NCI-H510A (cell line): ENCODE data around the gene MVB12B.
"Not testable (repeated sequence)": the region's sequence is repeated elsewhere in the genome, so short reads cannot be mapped to it uniquely, and the experiment has no call there.

ENCODE experiments used
- DNase-seq: peaks from one replicate; lab custom pipeline; 2025; lab: John Stamatoyannopoulos, UW

Gene MVB12B, protein sequence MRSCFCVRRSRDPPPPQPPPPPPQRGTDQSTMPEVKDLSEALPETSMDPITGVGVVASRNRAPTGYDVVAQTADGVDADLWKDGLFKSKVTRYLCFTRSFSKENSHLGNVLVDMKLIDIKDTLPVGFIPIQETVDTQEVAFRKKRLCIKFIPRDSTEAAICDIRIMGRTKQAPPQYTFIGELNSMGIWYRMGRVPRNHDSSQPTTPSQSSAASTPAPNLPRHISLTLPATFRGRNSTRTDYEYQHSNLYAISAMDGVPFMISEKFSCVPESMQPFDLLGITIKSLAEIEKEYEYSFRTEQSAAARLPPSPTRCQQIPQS

DNA sequence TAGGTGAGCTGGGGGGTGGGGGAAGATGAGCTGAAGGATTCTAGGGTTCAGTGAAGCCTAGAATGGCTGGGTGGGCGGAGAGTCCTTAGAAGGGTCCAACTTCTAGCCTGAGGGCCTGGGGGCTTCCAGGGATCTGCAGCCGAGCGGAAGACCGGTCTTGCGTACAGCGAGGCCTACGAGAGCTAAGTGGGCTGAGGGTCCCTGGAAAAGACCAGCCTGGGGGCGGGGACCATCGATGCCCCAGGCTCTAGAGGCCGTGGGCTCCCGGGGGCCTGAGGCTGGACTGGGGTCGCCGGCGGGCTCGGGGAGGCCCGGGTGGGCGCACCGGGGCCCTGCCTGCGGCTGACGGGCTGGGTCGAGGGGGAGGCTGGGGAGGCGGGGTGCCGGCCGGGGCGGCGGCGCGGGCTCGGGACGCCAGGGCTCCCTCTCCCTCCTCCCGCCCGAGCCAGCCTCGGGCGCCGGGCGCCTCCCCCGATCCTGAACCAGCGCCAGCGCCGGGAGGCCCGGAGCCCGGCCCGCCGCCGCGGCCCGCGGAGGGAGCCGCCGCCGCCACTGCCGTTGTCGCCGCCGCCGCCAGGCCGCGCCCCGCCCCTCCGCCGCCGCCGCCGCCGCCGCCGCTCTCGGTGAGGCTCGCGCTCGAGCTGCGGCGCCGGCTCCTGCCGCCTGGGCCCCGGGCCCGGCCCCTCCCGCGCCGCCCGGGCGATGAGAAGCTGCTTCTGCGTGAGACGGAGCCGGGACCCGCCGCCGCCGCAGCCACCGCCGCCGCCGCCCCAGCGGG, at the start of gene MVB12B:
Gene MVB12B (plus strand): TSS at position 602 of the 778 bp plus-strand sequence. CDS start 101 bp downstream, at position 703.
- no peak for DNase-seq

DNA sequence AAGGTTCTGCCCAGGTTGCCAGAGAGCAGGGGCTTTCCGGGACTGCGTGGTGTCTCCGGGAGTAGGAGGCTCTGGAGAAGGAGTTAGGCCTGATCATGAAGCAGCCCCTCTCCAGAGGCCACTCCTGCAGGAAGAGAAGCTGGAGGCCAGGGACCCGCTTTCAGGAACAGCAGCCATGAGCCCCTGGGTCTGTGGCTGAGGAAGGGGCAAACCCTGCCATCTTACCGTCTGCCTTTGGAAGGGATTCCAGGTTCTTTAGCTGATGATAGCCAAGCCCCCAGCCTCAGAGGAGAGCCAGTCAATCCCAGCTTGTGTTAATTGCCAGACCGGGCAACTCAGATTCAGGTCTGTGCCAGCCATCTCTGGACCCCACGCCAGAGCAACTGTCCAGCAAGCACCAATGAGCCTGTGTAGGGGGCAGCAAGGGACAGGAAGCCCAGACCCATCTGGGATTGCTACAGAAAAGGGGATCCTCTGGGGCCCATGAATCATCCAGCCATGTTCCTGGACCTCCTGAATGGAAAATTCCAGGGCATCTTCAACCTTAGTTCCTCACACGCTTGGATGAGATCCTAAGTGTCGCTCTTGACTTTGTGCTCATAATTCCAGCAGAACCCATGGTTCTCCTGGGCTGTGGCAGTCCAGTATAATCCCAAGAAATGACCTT, 42.7 kb upstream of the MVB12B start:
- no peak for DNase-seq

DNA sequence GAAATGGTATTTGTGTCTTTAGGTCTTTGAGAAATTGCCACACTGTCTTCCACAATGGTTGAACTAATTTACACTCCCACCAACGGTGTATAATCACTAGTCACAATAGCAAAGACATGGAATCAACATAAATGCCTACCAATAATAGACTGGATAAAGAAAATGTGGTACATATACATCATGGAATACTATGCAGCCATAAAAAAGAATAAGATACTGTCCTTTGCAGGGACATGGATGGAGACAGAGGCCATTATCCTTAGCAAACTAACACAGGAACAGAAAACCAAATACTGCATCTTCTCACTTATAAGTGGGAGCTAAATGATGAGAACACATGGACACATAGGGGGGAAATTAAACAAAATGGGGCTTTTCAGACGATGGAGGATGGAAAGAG, 41.0 kb upstream of the MVB12B start:
- DNase-seq: not testable (repeated sequence)

DNA sequence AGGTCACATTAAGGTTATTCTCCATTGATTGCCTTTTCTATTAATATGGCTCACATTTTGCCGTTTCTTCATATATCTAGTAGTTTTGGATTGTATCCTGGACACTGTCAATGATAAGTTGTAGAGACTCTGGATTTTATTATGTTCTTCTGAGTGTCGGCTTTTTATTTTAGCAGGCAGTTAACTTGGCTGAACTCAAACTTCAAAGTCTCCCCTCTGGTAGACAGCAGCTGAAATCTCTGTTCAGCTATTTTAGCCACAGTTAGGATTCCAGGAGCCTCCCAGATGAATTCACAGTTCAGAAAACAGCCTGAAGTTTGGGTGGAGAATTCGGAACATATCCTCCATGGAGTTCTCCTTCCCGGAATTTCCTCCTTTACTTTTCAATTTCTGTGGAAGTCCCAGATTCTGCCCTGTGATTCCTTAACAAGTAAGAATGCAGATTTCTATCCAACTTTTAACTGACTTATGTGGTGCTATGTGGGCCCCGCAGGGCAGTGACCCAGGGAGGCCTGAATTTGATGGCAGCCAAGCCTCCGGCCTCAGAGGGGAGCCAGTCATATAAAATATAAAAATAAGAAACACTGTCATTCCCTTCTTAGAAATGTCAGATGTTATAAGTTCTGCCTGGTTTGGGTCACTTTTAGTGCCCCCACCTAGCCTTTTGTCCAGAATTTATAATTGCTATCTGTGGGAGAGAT, 39.3 kb upstream of the MVB12B start:
- no peak for DNase-seq

DNA sequence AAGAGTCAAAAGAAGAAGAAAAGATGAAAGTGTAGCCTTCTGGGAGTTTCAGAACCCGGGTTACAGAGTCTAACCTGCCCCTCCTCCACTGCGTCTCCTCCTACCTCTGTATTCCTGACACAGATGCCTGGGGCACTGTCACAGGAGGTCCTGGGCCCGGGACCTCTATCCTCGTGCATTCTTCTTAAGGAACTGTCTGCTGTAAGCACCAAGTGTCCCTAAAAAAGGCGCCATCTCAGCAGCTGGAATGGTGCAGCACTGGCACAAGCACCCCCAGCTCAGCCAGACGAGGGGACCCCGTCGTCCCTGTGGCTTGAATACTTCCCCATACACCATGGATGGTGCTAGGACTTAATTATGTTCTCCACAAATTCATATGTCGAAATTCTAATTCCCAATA, 35.8 kb upstream of the MVB12B start:
- DNase-seq: no peak

DNA sequence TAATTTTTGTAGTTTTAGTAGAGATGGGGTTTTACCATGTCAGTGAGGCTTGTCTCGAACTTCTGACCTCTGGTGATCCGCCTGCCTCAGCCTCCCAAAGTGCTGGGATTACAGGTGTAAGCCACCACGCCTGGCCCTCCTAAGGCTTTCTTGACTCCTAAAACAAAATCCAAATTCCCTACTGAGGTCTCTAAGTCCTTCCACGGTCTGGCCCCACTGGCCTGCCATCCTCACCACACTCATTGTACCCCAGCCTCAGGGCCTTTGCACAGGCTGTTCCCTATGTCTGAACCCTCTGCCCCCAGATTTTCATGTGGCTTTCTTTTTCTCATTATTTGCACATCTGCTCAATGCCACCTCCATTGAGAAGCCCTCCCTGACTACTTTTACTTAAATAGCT, 34.7 kb upstream of the MVB12B start:
- DNase-seq: no peak

DNA sequence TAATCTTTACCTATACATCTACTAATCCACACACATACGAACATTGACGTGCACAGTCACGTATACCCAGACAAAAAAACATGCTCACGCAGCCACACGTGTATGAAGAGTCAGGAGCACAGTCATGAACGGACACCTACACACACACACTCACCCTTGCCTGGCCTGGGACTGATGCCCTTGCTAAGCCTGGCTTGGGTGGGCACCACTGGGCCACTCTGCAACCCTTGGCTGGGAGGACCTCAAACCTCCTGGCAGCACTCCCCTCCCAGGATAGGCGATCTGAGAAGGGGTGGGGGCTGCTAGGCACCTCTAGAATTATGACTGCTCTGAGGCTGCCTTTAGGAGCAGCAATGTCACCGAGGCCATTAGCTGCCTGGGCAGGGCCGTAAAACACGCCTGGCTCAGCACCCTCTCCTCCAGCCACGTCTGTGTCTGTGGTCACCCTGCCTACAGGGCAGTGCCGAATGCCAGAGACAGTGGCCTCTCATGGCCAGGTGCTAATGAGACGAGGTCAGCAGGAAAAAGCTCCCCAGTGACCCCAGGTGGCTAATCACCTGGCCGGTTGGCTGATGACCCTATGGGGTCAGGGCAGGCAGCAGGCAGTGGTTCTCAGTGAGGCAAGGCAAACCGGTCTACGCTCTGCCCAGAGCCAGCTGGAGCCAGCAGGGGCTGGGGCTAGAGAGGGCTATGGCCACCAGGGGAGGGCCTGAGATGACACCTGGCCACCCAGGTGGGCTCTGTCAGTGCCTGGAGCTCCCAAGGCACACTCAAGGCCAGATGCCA, 33.7 kb upstream of the MVB12B start:
- DNase-seq: no peak

DNA sequence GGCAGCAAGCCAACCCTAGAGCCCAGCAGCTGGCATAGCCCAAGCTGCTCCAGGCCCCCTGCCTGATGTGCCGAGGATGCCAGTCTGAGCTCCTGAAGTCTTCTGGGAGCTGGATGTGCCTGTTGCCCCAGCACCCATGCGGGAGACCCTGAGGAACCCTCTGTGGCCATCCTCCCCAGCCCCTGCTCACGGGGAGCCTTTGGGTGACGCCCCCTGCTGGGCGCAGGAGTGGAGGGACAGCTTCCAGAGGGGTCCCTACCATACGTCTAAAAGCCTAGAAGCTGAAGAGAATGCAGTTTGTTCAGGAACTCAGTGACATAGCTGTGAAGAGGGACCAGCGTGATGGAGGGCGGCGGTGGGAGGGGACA, 33.1 kb upstream of the MVB12B start:
- DNase-seq: no peak

DNA sequence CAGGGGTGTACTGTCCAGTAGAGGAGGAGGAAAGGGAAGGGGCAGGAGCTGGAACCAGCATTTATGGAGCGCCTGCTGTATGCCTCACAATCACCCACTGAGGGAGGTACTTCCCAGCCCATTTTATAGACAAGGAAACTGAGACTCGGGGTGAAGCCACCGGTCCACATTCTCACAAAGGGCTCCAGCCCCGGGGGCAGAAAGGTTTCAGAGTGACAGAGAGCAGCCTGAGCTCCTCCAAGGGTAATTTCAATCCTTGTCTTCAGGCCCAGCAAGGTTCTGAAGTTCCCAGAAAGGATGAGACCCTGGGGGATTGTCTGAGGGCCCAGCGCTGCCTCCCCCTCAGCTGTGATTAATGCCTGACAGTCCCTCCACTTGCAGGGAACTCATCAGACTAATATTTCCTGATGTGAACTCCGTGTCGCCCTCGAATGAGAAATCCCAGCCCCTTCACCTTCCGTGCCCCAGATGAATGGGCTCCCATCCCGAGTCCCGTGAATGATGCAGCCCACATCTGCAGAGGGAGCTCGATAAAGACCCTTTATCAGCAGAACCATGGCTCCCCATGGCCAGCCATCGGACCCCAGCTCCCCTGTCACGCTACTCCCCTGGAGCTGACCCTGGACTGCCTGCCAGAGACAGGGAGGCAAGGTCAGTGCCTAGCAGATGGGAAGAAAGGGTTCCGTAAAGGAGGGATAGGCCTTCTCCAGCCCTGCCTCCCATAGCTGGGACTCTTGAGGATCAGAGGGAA, 32.1 kb upstream of the MVB12B start:
- DNase-seq: no peak

DNA sequence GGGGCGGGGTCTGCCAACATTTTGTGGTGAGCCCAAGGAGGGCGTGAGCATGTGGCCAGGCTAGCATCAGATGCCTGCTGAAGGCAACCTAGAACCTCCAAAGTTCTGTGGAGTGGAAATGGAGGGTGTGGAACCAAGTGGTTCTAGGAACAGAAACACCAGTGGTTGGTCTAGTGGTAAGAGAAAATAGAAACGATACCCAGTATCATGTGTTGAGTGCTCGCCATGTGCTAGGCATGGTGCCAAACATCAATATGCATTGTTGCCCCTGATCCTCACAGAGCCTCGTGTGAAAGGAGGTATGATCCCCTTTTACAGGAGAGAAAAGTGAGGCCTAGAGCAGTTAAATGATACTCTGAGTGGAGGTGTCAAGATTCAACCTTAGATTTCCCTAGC, 31.5 kb upstream of the MVB12B start:
- no peak for DNase-seq

DNA sequence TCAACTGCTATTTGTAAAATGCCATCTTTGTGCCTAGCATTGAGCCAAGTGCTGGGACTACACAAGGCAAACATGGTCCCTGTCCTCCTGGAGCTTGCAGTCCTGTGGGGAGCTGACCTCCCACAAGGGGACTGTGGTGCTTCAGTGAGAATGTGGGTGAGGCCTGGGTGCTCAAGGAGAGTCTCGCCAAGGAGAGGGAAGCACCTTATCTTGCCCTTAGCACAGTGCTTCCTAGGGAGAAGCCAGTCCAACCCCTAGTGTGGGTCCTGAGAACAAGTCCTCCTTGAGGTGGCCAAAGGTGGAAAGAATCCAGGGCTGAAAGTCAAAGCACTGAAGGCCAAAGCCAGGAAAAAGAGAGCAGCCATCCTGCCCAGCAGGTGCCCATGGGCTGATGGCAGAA, 31.1 kb upstream of the MVB12B start:
- no peak for DNase-seq

DNA sequence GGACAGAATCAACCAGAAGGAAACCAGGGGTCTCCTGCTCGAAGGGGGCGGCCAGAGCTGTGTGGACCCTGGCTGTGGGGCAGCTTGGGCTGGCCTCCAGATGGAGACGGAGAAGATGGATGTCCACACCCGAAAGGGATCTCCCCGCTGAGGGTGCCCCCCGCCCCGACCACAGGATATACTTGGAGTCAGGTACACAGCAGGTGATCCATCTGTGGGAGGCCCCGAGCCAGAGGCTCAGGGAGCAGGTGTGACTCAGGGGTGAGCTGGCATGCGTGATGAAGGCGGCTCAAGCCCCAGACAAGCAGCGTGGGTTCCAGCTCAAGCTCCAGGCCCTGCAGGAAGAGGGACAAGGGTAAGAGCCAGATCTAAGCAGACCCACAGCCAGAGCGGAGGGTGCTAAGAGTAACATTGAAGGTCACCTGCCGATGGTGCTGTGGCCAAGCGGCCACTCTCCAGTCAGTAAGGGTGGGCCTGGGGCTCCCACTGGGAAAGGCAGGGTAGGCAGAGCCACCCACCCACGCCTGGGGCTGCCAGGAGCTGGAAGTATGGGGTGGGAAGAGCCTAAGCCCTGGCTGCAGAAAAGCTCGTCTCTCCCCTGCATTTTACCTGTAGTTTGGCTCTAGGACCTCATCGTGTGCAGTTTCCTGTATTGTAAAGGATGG, 30.6 kb upstream of the MVB12B start:
- DNase-seq: no peak

DNA sequence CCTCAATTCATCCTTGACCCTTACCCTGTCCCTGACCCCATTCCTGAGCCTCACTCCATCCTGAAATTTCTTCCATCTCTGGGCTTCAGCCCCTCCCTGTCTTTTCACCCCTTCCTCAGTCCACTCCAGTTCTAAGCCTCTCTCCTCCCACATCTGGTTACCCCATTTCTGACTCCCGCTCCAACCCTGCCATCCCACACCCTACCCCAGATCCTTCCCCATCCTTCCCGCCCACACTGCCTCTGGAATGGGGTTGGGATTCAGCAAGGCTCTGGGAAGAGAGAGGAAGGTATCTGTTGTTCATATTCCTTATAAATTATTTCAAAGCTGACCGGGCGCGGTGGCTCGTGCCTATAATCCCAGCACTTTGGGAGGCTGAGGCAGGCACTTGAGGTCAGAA, 29.9 kb upstream of the MVB12B start:
- DNase-seq: no peak

DNA sequence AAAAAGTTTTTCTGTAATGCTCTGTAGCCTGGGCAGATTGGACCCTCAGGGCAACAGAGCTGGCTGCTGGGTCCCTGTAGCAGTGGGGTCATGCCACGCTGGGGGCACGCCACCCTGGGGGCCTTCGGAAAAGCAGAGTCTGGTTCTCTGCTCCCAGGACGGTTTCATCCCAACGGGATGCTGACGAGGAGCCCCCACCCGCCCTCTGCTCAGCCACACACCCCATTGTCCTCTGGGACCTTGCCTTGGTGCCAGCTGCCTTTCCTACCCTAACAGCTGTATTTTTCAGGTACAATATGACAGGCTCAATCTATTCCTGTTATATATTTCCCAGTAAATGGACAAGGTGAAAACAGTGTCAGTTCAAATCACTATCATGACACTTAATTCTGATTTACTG, 29.0 kb upstream of the MVB12B start:
- no peak for DNase-seq

DNA sequence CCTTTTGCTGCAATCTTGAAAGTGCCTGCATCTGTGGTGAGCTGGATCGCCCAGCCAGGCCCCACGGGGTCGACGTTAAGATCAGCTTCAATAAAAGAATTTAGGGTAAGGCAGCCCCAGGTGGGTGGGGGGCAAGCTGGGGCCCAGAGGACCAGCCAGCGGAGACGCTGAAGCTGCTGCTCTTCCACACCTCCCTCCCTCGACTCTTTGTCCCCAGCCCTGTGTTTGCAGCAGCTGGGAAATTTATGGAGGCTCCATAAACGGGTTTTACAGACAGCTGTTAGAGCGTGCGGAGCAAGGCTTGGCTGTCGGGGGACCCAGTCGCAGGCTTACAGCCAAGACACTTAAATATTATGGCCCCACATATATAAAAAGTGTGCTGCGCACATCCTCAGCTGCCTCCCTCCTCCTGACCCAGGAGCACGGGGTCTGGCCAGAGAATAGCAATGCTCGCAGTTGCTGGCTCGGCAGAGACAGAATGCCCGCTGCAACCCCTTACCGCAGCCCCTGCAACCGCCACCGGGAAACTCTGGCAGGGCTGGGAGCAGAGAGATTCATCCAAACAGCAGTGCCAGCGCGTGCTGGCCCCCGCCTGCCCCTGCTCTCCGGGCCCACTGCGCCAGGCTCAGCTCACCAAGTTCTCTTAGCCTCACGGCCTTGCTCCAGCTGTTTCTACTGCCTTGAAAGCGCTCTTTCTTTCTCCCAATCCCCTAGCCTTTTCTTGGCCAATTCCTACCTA, 28.4 kb upstream of the MVB12B start:
- no peak for DNase-seq

DNA sequence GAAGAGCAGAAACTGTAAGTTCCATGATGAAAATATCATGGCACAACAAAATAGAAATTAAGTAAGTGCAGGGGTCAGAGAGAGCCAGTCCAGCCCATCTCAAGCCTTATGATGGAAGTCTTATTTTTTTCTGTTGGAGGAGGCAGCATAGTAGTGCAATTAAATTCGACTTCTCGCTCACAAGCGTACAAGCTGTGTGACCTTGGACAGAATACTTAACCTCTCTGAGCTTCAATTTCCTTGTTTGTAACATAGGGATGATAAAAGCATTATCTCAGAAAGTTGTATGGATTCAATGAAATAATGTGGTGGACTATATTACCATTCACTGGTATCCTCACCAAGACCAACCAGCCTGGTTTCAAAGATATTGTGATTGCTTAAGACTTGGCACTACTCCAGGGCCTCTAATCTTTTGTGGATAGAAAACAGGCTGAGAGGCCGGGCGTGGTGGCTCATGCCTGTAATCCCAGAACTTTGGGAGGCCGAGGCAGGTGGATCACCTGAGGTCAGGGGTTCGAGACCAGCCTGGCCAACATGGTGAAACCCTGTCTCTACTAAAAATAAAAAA, 26.8 kb upstream of the MVB12B start:
- DNase-seq: no peak

DNA sequence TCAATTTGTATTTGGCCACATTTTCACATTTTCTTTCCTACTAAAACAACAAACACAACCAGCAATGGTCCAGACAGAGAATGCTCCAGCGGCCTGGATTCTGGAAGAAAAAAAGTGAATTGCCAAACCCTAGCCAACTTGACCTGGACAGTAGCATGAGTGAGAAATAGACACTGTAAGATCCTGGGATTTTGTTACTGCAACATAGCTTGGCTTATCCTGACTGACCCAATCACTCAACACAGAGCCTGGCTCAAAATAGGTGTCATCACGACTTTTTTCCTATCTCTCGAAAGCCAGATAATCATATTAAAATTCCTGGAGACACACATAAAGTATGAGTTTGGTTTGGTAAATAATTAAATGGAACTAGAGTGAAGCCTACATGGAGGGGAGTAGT, 25.4 kb upstream of the MVB12B start:
- DNase-seq: no peak

DNA sequence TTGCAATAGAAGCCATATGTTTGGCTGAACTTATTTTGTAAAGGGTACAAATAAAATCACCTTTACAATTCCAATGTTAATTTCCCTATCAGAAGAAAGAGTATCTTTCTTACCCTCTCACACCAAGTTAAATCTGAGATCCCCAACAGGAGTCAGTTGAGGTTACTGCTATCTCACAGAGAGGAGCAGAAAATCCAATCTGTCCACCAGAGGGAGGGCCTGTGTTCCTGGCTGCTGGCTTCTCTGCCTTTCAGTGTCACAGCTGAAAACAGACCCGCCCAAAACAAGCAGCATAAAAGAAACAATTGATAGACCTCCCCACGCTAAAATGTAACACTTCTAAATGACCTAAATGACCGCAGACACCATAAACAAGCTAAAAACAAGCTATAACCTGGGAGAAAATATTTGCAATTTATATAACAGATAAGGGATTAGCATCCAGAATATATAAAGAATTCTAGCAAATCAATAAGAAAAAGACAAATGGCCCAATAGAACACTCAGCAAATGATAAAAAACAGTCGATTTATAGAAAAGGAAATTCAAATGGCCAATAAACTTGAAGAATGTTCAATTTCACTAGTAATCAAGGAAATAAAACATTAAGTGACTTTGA, 24.5 kb upstream of the MVB12B start:
- DNase-seq: no peak

DNA sequence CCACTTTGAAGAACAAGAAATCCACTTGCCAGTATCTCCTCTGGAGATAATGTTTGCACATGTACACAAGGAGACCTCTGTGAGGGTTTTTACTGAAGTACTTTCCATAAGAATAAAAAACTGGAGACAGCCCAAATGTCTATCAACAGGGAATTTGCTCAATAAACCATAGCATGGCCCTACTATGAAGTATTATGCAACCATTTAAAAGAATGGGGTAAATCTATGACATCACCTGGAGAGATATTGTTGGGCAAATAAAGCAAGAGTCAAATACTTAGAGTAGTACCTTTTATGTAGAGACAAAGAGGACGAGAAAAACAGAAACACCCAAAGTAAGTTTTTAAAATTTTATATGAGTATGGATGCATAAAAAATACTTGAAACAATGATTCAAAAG, 23.9 kb upstream of the MVB12B start:
- no peak for DNase-seq
